Mesendoderm (in vitro differentiated cells): ENCODE results near the gene RC3H1.
"Not testable (repeated sequence)": the region's sequence is repeated elsewhere in the genome, so short reads cannot be mapped to it uniquely, and the experiment has no call there.

Experiments used
- DNase-seq: peaks from one replicate; pipeline ENCODE4 v3.0.0; 2013
- H2AK5ac ChIP-seq: 2 replicates; pipeline ENCODE4 v1.6.1; 2013; ENCODE audit warnings: low read length, inconsistent platforms
- H2BK120ac ChIP-seq: 2 replicates; pipeline ENCODE4 v1.6.1; 2013; ENCODE audit warnings: low read depth, mild to moderate bottlenecking, low read length, moderate library complexity, mixed read lengths
- H2BK15ac ChIP-seq: replicated peaks from 2 replicates; pipeline ENCODE4 v1.6.1; 2013; ENCODE audit warnings: low read depth, mild to moderate bottlenecking, moderate library complexity
- H2BK5ac ChIP-seq: 2 replicates; pipeline ENCODE4 v1.6.1; 2013; ENCODE audit warnings: low read length, inconsistent platforms
- H3K18ac ChIP-seq: 2 replicates; pipeline ENCODE4 v1.6.1; 2013; ENCODE audit warnings: mild to moderate bottlenecking, low read length, mixed read lengths
- H3K23ac ChIP-seq: one replicate; pipeline ENCODE4 v1.6.1; 2013; ENCODE audit warnings: low read length
- H3K27ac ChIP-seq: 2 replicates; pipeline ENCODE4 v1.5.1; 2013; ENCODE audit warnings: low read depth, mild to moderate bottlenecking, inconsistent platforms, low read length, moderate library complexity
- H3K27me3 ChIP-seq: 2 replicates; pipeline ENCODE4 v1.6.1; 2013; ENCODE audit warnings: low read length, control low read depth, mild to moderate bottlenecking, inconsistent platforms; ENCODE audit not compliant: insufficient read depth, poor library complexity
- H3K36me3 ChIP-seq: 2 replicates; pipeline ENCODE4 v1.6.1; 2013; ENCODE audit warnings: low read length, inconsistent platforms; ENCODE audit not compliant: control insufficient read depth, insufficient read depth
- H3K4ac ChIP-seq: one replicate; pipeline ENCODE4 v1.6.1; 2013; ENCODE audit warnings: low read depth, mild to moderate bottlenecking, low read length, moderate library complexity
- H3K4me1 ChIP-seq: 2 replicates; pipeline ENCODE4 v1.6.1; 2013; ENCODE audit warnings: low read depth, low read length, inconsistent platforms; ENCODE audit not compliant: control insufficient read depth
- H3K4me2 ChIP-seq: 2 replicates; pipeline ENCODE4 v1.6.1; 2013; ENCODE audit warnings: low read length
- H3K4me3 ChIP-seq: 2 replicates; pipeline ENCODE4 v1.5.1; 2013; ENCODE audit warnings: mild to moderate bottlenecking, low read length
- H3K56ac ChIP-seq: one replicate; pipeline ENCODE4 v1.6.1; 2013; ENCODE audit warnings: low read length
- H3K79me1 ChIP-seq: 2 replicates; pipeline ENCODE4 v1.6.1; 2013; ENCODE audit warnings: low read length, inconsistent platforms
- H3K79me2 ChIP-seq: 2 replicates; pipeline ENCODE4 v1.6.1; 2013; ENCODE audit warnings: mild to moderate bottlenecking, low read length; ENCODE audit not compliant: control insufficient read depth, insufficient read depth
- H3K9ac ChIP-seq: 2 replicates; pipeline ENCODE4 v1.6.1; 2013; ENCODE audit warnings: low read length, inconsistent platforms
- H4K5ac ChIP-seq: one replicate; pipeline ENCODE4 v1.6.1; 2013; ENCODE audit warnings: low read length
- H4K8ac ChIP-seq: one replicate; pipeline ENCODE4 v1.6.1; 2013; ENCODE audit warnings: low read depth, mild to moderate bottlenecking, control low read depth, low read length, moderate library complexity
- WGBS: extraction: QIAGEN DNeasy Blood & Tissue Kit; methylation state at CpG from one replicate; pipeline ENCODE4 v1.1.7; 2013; ENCODE audit warnings: low lambda C conversion rate, missing lambda C conversion rate; ENCODE audit not compliant: insufficient coverage; ENCODE audit errors: extremely low coverage; 5-methylcytosine and 5-hydroxymethylcytosine counted together

RC3H1 gene

DNA sequence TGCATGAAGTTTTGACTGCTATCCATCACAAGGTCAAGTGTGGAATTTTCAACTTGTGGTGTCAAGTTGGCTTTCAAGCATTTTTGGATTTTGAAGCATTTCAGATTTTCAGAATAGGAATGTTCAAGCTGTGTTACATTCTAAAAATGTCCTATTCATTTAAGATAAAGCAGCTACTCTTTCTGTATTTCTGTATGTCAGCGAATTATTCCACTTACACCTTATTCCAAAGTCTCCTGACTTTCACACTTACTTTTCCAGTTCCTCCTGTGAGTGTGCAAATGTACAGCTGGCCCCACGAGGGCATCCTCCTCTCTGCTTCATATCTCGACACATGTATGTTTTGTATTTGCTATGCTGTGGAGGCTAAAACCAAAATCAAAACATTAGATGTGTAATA is 51.9 kb downstream of the RC3H1 start:
- peaks cover 8% of the 10 kb centered on the region for H3K36me3 ChIP-seq

DNA sequence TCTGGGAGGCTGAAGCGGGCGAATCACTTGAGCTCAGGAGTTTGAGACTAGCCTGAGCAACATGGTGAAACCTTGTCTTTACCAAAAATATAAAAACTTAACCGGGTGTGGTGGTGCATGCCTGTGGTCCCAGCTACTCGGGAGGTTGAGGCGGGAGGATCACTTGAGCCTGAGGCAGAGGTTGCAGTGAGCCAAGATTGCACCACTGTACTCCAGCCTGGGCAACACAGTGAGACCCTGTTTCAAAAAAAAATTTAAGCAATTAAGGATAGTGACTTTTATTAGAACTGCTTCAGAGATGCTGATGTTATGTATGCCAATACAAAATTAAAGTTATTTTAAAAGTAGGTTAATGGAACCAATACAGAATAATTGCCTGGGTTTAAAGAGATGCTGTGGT is 56.3 kb downstream of the RC3H1 start:
- not testable (repeated sequence) for H3K9ac ChIP-seq, H3K79me2 ChIP-seq, H3K23ac ChIP-seq, H3K27ac ChIP-seq, H3K79me1 ChIP-seq, H3K18ac ChIP-seq, H2AK5ac ChIP-seq, H2BK120ac ChIP-seq, H3K4me1 ChIP-seq, H3K36me3 ChIP-seq, H3K4ac ChIP-seq, DNase-seq, H4K5ac ChIP-seq, H3K4me2 ChIP-seq, H2BK15ac ChIP-seq, H4K8ac ChIP-seq, H3K56ac ChIP-seq, H3K27me3 ChIP-seq, H2BK5ac ChIP-seq, H3K4me3 ChIP-seq
- no CpG with 5 or more reads among the region's 5 CpGs for WGBS

More for the DNA sequence above, 51.9 kb downstream of the RC3H1 start:
- Histone ChIP-seq H3K23ac (no peak overlapping the region), H2AK5ac (no peak overlapping the region), H3K9ac (no peak overlapping the region), H3K18ac (no peak overlapping the region), H4K5ac (no peak overlapping the region), H3K27ac (no peak overlapping the region), H4K8ac (no peak overlapping the region), H3K4ac (no peak overlapping the region), H3K4me2 (no peak overlapping the region), H2BK15ac (no peak overlapping the region), H3K79me2 (no peaks in the 10 kb centered on the region), H2BK5ac (no peak overlapping the region), H3K4me1 (no peaks in the 10 kb centered on the region), H3K56ac (no peak overlapping the region), H3K27me3 (no peaks in the 10 kb centered on the region), H3K4me3 (no peak overlapping the region), H2BK120ac (no peak overlapping the region), H3K79me1 (no peaks in the 10 kb centered on the region)
- no peak for DNase-seq
- no CpG with 5 or more reads among the region's 3 CpGs for WGBS

DNA sequence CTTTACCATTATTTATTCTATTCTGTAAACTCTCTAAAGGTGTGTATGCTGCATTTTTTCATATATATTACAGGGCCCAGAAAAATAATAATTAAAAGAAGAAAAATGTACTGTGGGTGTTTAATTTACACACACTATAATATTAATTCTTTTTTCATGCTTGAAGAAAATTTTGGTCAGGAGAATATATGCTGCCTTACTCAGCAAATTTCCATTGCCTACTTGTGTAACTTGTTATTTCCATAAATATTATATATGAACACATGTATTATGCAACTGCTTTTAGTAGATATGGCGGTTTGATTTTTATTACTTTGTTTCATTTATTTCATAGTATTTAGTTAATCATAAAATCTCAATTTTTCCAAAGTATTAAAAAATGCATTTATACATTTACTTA is 58.7 kb downstream of the RC3H1 start:
- H2BK120ac ChIP-seq: no peak overlapping the region
- no peak for DNase-seq
- H3K23ac ChIP-seq: no peak overlapping the region
- no peaks in the 10 kb centered on the region for H3K27me3 ChIP-seq
- no peaks in the 10 kb centered on the region for H3K4me1 ChIP-seq
- no peak overlapping the region for H3K18ac ChIP-seq
- H3K4ac ChIP-seq: no peak overlapping the region
- H2BK5ac ChIP-seq: no peak overlapping the region
- no peak overlapping the region for H3K9ac ChIP-seq
- no peak overlapping the region for H4K5ac ChIP-seq
- H3K79me2 ChIP-seq: no peaks in the 10 kb centered on the region
- no peak overlapping the region for H2BK15ac ChIP-seq
- H4K8ac ChIP-seq: no peak overlapping the region
- no peak overlapping the region for H3K56ac ChIP-seq
- WGBS: no CpG with 5 or more reads among the region's 1 CpG
- H3K4me2 ChIP-seq: no peak overlapping the region
- peaks cover 8% of the 10 kb centered on the region for H3K36me3 ChIP-seq
- no peak overlapping the region for H3K27ac ChIP-seq
- no peak overlapping the region for H2AK5ac ChIP-seq
- H3K79me1 ChIP-seq: no peaks in the 10 kb centered on the region
- H3K4me3 ChIP-seq: no peak overlapping the region

DNA sequence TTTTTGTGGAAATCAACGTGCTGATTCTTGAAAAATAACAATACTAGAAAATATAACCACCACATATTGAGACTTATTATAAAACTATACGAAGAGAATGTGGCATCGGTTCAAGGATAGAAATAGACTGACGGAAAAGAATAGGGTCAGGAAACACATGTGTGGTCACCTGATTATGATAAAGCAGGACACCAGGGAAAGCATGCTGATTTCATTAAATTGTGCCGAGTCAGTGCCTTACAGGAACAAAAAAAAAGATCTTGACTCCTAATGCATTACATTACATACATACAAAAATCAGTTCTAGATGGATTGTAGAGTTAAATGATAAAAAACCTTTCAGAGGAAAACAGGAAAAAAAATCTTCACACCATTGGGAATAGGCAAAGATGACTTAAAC is 61.5 kb downstream of the RC3H1 start:
- H2BK5ac ChIP-seq: no peak overlapping the region
- H4K5ac ChIP-seq: no peak overlapping the region
- no CpG with 5 or more reads among the region's 5 CpGs for WGBS
- no peak overlapping the region for H3K18ac ChIP-seq
- no peak for DNase-seq
- no peak overlapping the region for H3K4me3 ChIP-seq
- no peaks in the 10 kb centered on the region for H3K79me1 ChIP-seq
- H2BK15ac ChIP-seq: no peak overlapping the region
- H2AK5ac ChIP-seq: no peak overlapping the region
- H3K4me2 ChIP-seq: no peak overlapping the region
- no peak overlapping the region for H2BK120ac ChIP-seq
- H3K4me1 ChIP-seq: no peaks in the 10 kb centered on the region
- H3K36me3 ChIP-seq: peaks cover 8% of the 10 kb centered on the region
- H3K79me2 ChIP-seq: no peaks in the 10 kb centered on the region
- H3K27me3 ChIP-seq: no peaks in the 10 kb centered on the region
- no peak overlapping the region for H3K23ac ChIP-seq
- no peak overlapping the region for H4K8ac ChIP-seq
- H3K27ac ChIP-seq: no peak overlapping the region
- H3K9ac ChIP-seq: no peak overlapping the region
- H3K56ac ChIP-seq: no peak overlapping the region
- no peak overlapping the region for H3K4ac ChIP-seq

DNA sequence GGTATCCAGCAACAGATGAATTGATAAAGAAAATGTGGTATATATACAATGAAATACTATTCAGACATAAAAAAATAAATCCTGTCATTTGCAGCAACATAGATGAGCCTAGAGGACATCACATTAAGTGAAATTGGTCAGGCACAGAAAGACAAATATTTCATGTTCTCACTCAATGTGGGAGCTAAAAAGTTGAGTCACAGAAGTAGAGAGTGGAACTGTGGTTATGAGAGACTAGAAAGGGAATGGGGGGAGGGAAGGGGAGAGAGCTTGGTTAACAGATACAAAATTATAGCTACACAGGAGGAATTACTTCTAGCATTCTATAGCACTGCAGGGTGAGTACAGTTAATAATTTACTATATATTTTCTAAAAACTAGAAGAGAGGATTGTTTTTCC is 68.0 kb downstream of the RC3H1 start:
- Histone ChIP-seq H3K79me2 (no peaks in the 10 kb centered on the region), H3K4me1 (no peaks in the 10 kb centered on the region), H3K27me3 (no peaks in the 10 kb centered on the region), H2BK120ac (no peak overlapping the region), H2BK5ac (no peak overlapping the region), H3K4me2 (no peak overlapping the region), H4K8ac (no peak overlapping the region), H3K56ac (no peak overlapping the region), H3K36me3 (no peaks in the 10 kb centered on the region), H3K9ac (no peak overlapping the region), H4K5ac (no peak overlapping the region), H3K4me3 (no peak overlapping the region), H3K18ac (no peak overlapping the region), H2BK15ac (no peak overlapping the region), H3K79me1 (no peaks in the 10 kb centered on the region), H3K27ac (no peak overlapping the region), H3K23ac (no peak overlapping the region), H2AK5ac (no peak overlapping the region), H3K4ac (no peak overlapping the region)
- no peak for DNase-seq

DNA sequence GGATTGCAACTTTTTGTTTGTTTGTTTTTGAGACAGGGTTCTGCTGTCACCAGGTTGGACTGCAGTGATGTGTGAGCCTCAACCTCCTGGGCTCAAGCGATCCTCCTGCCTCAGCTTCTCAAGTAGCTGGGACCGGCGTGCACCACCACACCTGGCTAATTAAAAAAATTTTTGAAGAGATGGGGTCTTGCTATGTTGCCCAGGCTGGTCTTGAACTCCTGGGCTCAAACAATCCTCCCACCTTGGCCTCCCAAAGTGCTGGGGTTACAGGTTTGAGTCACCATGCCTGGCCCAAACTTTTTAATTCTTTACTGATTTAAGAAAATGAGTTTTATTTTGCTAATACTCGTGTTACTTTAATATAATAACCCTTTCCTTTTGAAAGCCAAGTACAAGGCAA is 73.6 kb downstream of the RC3H1 start:
- Histone ChIP-seq H2AK5ac (no peak overlapping the region), H4K8ac (no peak overlapping the region), H4K5ac (no peak overlapping the region), H3K27ac (no peak overlapping the region), H3K56ac (no peak overlapping the region), H3K79me1 (no peaks in the 10 kb centered on the region), H2BK5ac (no peak overlapping the region), H3K4ac (no peak overlapping the region), H2BK120ac (no peak overlapping the region), H3K36me3 (peaks cover 6% of the 10 kb centered on the region), H3K27me3 (no peaks in the 10 kb centered on the region), H3K9ac (no peak overlapping the region), H3K18ac (no peak overlapping the region), H3K4me2 (no peak overlapping the region), H3K4me3 (no peak overlapping the region), H3K23ac (no peak overlapping the region), H2BK15ac (no peak overlapping the region), H3K4me1 (no peaks in the 10 kb centered on the region), H3K79me2 (no peaks in the 10 kb centered on the region)
- no peak for DNase-seq
- no CpG with 5 or more reads among the region's 4 CpGs for WGBS
